PFSK-1 (cell line): ENCODE results near the gene POU6F2.

ENCODE experiments used
- POLR2AphosphoS5 ChIP-seq: IDR thresholded peaks from 2 replicates; pipeline ENCODE4 v1.6.1; 2012; ENCODE audit warnings: low read depth, mild to moderate bottlenecking, control low read depth, low read length, moderate library complexity
- SIN3A ChIP-seq: IDR thresholded peaks from 2 replicates; pipeline ENCODE4 v1.6.1; 2012; ENCODE audit warnings: mild to moderate bottlenecking, low read length, moderate library complexity, borderline replicate concordance; ENCODE audit not compliant: insufficient read depth
- TAF1 ChIP-seq: IDR thresholded peaks from 2 replicates; pipeline ENCODE4 v1.6.1; 2012; ENCODE audit warnings: low read length, control low read depth, borderline replicate concordance; ENCODE audit not compliant: insufficient read depth
- TF ChIP-seq, protein P1 (sequence below), 2 experiments: IDR thresholded peaks; 2 replicates each; pipeline versions ENCODE4 v1.6.1 to v1.8.0; 2011 to 2012; ENCODE audit warnings: low read depth in 2 of 2, low read length in 2 of 2, control low read depth in 1 of 2, inconsistent platforms in 1 of 2, mild to moderate bottlenecking in 1 of 2, moderate library complexity in 1 of 2; ENCODE audit not compliant: insufficient read depth in 1 of 2

DNA sequence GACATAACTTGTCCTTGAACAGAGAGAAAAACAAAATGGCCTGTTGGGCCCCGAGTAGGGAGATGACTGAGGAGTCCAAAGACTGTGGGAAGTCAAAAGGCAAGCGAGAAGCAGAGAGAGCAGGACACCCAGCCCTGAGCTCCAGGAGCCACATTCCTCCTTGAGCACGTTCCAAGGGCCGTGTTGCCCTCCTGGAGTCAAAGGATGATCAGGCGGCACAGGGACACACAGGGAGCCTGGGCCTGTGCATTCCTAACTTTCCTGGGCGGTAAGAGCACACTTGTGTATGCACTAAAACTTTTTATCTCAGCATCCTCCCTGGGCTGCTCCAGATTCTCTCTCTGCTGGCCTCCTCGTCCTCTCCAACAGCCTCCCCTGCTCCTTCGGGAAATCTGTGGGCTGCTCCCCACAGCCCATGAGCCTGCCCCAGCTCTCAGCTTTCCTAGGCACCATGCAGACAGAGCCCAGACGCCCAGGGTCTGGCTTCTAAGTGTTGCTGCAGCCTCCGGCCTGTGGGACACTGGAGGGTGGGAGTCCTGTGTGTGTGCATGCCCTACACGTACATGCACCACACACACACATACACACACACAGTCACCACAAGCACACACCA lies 281.8 kb downstream of the POU6F2 start:
- TF ChIP-seq, protein P1, sequence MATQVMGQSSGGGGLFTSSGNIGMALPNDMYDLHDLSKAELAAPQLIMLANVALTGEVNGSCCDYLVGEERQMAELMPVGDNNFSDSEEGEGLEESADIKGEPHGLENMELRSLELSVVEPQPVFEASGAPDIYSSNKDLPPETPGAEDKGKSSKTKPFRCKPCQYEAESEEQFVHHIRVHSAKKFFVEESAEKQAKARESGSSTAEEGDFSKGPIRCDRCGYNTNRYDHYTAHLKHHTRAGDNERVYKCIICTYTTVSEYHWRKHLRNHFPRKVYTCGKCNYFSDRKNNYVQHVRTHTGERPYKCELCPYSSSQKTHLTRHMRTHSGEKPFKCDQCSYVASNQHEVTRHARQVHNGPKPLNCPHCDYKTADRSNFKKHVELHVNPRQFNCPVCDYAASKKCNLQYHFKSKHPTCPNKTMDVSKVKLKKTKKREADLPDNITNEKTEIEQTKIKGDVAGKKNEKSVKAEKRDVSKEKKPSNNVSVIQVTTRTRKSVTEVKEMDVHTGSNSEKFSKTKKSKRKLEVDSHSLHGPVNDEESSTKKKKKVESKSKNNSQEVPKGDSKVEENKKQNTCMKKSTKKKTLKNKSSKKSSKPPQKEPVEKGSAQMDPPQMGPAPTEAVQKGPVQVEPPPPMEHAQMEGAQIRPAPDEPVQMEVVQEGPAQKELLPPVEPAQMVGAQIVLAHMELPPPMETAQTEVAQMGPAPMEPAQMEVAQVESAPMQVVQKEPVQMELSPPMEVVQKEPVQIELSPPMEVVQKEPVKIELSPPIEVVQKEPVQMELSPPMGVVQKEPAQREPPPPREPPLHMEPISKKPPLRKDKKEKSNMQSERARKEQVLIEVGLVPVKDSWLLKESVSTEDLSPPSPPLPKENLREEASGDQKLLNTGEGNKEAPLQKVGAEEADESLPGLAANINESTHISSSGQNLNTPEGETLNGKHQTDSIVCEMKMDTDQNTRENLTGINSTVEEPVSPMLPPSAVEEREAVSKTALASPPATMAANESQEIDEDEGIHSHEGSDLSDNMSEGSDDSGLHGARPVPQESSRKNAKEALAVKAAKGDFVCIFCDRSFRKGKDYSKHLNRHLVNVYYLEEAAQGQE (IDR thresholded peaks at IDR 0.05; ENCODE audit: insufficient read depth in 1 of 2, low read depth in 2 of 2, low read length in 2 of 2) = no peak
- TF ChIP-seq TAF1 = no peak
- TF ChIP-seq POLR2AphosphoS5 = no peak
- no peak for TF ChIP-seq SIN3A
